ENCODE data around the gene FGF11.

DNA sequence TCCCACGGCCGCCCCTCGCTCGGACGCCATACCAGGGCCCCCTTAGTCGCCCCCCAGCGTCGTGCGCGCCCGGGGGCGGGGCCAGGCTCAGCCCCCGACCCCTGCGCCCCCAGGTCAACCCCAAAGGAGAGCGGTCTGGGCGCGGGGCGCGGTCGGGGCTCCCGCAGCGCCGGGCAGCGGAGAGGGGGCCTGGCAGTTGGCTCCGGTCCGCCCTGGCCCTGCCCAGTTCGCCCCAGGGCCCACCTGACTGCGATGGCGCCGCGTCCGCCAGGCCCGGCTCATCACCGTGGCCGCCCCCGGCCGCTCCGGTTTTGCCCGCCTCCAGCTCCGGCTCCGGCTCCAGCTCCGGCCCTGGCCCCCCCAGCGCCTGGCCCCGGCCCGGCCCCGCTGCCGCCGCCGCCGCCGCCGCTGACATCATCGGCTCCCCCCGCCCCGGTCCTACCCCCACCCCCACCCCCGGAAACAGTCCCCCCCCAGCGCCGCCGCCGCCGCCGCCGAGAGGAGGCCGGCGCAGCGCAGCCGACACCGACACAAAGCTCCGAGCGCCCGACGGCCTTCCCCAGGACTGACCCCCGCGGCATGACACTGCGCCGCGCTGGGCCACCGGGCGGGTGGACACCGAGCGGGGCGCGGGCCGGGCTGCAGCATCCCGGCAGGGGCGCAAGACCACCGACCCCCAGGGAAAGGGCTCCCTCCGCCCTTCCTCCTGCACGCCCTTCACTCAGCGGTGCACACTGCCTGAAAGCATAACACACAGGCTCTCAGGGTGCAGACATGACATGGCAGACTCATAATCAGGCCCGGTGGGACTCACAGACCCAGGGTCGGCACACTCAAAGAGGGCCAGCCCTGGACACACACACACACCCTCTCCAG, 40.1 kb downstream of the FGF11 start, which contains the start of gene ZBTB4:
- no peak for TF ChIP-seq GABPA (IDR thresholded peaks at IDR 0.05; ENCODE audit: low read depth)
- no peak for TF ChIP-seq CHD2 (IDR thresholded peaks at IDR 0.05; ENCODE audit: low read length, partially characterized antibody)
- TF ChIP-seq TAF1 (IDR thresholded peaks at IDR 0.05; ENCODE audit: borderline replicate concordance, low read depth, low read length): no peak; the same call in 1 of the 2 replicates
- TF ChIP-seq CTCF (IDR thresholded peaks at IDR 0.05): no peak
- TF ChIP-seq EZH2phosphoT487 (IDR thresholded peaks at IDR 0.05; ENCODE audit: borderline replicate concordance, low read depth): no peak
- no peak for TF ChIP-seq POLR2AphosphoS5 (IDR thresholded peaks at IDR 0.05; ENCODE audit: low read depth, low read length)
- 0 out of 2 replicates have a peak, but pooled peaks have one; percentile 6 for TF ChIP-seq YY1 (IDR thresholded peaks at IDR 0.05; ENCODE audit: low read depth)
- TF ChIP-seq JUND (IDR thresholded peaks at IDR 0.05): no peak

Data from SK-N-SH (cell line).